OCI-LY7 (cell line): ENCODE results near the gene MN1.

Experiments
- CTCF ChIP-seq: fragments of 200-600 bp; sonication (generic); conservative IDR thresholded peaks from 2 replicates; pipeline ENCODE4 v1.5.1; 2014; ENCODE audit warnings: mild to moderate bottlenecking, antibody characterized with exemption, low read length, moderate library complexity, mixed read lengths
- EZH2phosphoT487 ChIP-seq: fragments of 200-600 bp; sonication (generic); IDR thresholded peaks from 2 replicates; pipeline ENCODE4 v1.6.1; 2018; ENCODE audit warnings: low read depth, borderline replicate concordance, mild to moderate bottlenecking, mixed run types, antibody characterized with exemption, low read length, moderate library complexity, mixed read lengths

GRCh38 chr22:27796829-27797519, 4.6 kb downstream of the MN1 start:
- TF ChIP-seq CTCF = no peak
- TF ChIP-seq EZH2phosphoT487 = no peak
